Lower lobe of right lung (tissue), 2 donors: ENCODE data around the gene FOXP1. TPM values are rescaled to one million over a fixed set of nuclear protein-coding genes. Genes with fewer than 3 reads are reported as not detected.

ENCODE experiments used
- ATAC-seq, 2 donors: fragments of 200-7000 bp; cut with Tn5 transposase; one replicate each; pipeline ENCODE4 v1.9.1; 2020 to 2022; ENCODE audit warnings: mild to moderate bottlenecking in 2 of 2, moderate library complexity in 2 of 2
- DNase-seq: peaks from one replicate; pipeline ENCODE4 v3.0.0-alpha.2; 2020
- H3K27ac ChIP-seq: fragments of 200-600 bp; one replicate; pipeline ENCODE4 v1.8.0; 2022
- H3K27me3 ChIP-seq: fragments of 200-600 bp; one replicate; pipeline ENCODE4 v1.8.0; 2022; ENCODE audit warnings: low read depth
- H3K36me3 ChIP-seq: fragments of 200-600 bp; one replicate; pipeline ENCODE4 v1.8.0; 2022; ENCODE audit warnings: mild to moderate bottlenecking
- H3K4me1 ChIP-seq: fragments of 200-600 bp; one replicate; pipeline ENCODE4 v1.8.0; 2022
- H3K4me3 ChIP-seq: fragments of 200-600 bp; one replicate; pipeline ENCODE4 v1.8.0; 2022; ENCODE audit warnings: mild to moderate bottlenecking
- H3K9me3 ChIP-seq: fragments of 200-600 bp; one replicate; pipeline ENCODE4 v1.8.0; 2022
- CTCF ChIP-seq: fragments of 200-600 bp; IDR thresholded peaks from one replicate; pipeline ENCODE4 v1.8.0; 2022; ENCODE audit warnings: antibody characterized with exemption, mild to moderate bottlenecking
- intact Hi-C: fragments of 100-400 bp; cut with DNase I; formaldehyde crosslinking; loops from one replicate; pipeline ENCODE4 v1.11.0; 2022
- total RNA-seq: library from RNA; stranded (reverse); fragmentation: NEBNext Ultra II Directional; extraction: Animal tissue kit (Norgen Biotek cat#: 25700); gene quantifications from one replicate; pipeline ENCODE4 v1.2.1, GENCODE V29; 2021
- donor health status: DM: no; HTN: yes; CAD: no; lungs with severe emphysema.

The FOXP1 gene
- total RNA-seq, 1 donor from 2014 or later = 138 TPM

GRCh38 chr3:71247221-71247957, 336.1 kb downstream of the FOXP1 start:
- no peaks in the 10 kb centered on the region for H3K9me3 ChIP-seq
- no peaks in the 10 kb centered on the region for H3K27me3 ChIP-seq
- ATAC-seq (no peak), DNase-seq (no peak)
- peaks cover 51% of the 10 kb centered on the region for H3K4me1 ChIP-seq
- no peak overlapping the region for H3K27ac ChIP-seq
- intact Hi-C loops = no loop called here
- H3K4me3 ChIP-seq = no peak overlapping the region
- no peak for TF ChIP-seq CTCF
- H3K36me3 ChIP-seq = no peaks in the 10 kb centered on the region

GRCh38 chr3:71245971-71246880, 337.3 kb downstream of the FOXP1 start:
- intact Hi-C loops = no loop called here
- no peak for TF ChIP-seq CTCF

GRCh38 chr3:71244826-71245488, 338.6 kb downstream of the FOXP1 start:
- H3K9me3 ChIP-seq = no peaks in the 10 kb centered on the region
- H3K27ac ChIP-seq = peak overlapping the region; percentile 43
- peaks cover 39% of the 10 kb centered on the region for H3K4me1 ChIP-seq
- intact Hi-C loops = no loop called here
- TF ChIP-seq CTCF = no peak
- H3K4me3 ChIP-seq = peak overlapping the region; percentile 12
- no peaks in the 10 kb centered on the region for H3K27me3 ChIP-seq
- no peaks in the 10 kb centered on the region for H3K36me3 ChIP-seq
- ATAC-seq (peak; percentile 63 to 82), DNase-seq (peak; percentile 54)

More at GRCh38 chr3:71245971-71246880, 337.3 kb downstream of the FOXP1 start:
- Histone ChIP-seq H3K27ac (no peak overlapping the region), H3K4me1 (peaks cover 46% of the 10 kb centered on the region), H3K27me3 (no peaks in the 10 kb centered on the region), H3K9me3 (no peaks in the 10 kb centered on the region), H3K36me3 (no peaks in the 10 kb centered on the region), H3K4me3 (no peak overlapping the region)
- ATAC-seq (no peak), DNase-seq (no peak)

- peak overlapping the region; percentile 19 for H3K27ac ChIP-seq
- H3K27me3 ChIP-seq = no peaks in the 10 kb centered on the region
- ATAC-seq = peak in 1 of 2 donors; percentile 33
- no peaks in the 10 kb centered on the region for H3K36me3 ChIP-seq
- peak overlapping the region; percentile 12 for H3K4me3 ChIP-seq
- H3K9me3 ChIP-seq = no peaks in the 10 kb centered on the region
- H3K4me1 ChIP-seq = peaks cover 32% of the 10 kb centered on the region
- no peak for TF ChIP-seq CTCF
- intact Hi-C loops = no loop called here
- DNase-seq = no peak
Observed at GRCh38 chr3:71244153-71244825, 339.2 kb downstream of the FOXP1 start.

- no peak for TF ChIP-seq CTCF
- H3K4me1 ChIP-seq = peaks cover 21% of the 10 kb centered on the region
- no peaks in the 10 kb centered on the region for H3K36me3 ChIP-seq
- no peak overlapping the region for H3K27ac ChIP-seq
- H3K4me3 ChIP-seq = no peak overlapping the region
- no peaks in the 10 kb centered on the region for H3K9me3 ChIP-seq
- no peaks in the 10 kb centered on the region for H3K27me3 ChIP-seq
- intact Hi-C loops = no loop called here
- ATAC-seq (peak; percentile 27 to 58), DNase-seq (no peak)
Observed at GRCh38 chr3:71243229-71243628, 340.3 kb downstream of the FOXP1 start.
